NCI-H1930 (cell line): ENCODE measurements around the gene ACACA.
"Not testable (repeated sequence)": the region's sequence is repeated elsewhere in the genome, so short reads cannot be mapped to it uniquely, and the experiment has no call there.

Experiments used
- DNase-seq, 2 experiments: peaks; one replicate each; lab custom pipeline; 2025; lab: John Stamatoyannopoulos, UW

The ACACA gene

GRCh38 chr17:37406635-37407461 lies at the start of gene ACACA, which contains the start of gene TADA2A:
ACACA (minus strand) TSS chr17:37406836; CDS start chr17:37406299, 537 bp downstream.
TADA2A (plus strand) TSS chr17:37406886; CDS start chr17:37411366, 4,480 bp downstream.
- peak; percentile 66 to 79 for DNase-seq

- no peak for DNase-seq
These were observed 43.5 kb upstream of the ACACA start for GRCh38 chr17:37450112-37450511.

GRCh38 chr17:37447641-37448040 lies 41.0 kb upstream of the ACACA start:
- DNase-seq, result no peak

GRCh38 chr17:37446027-37446426 lies 39.4 kb upstream of the ACACA start:
- no peak for DNase-seq

GRCh38 chr17:37441369-37442014 lies 34.9 kb upstream of the ACACA start:
- not testable (repeated sequence) for DNase-seq

GRCh38 chr17:37440424-37440823 lies 33.8 kb upstream of the ACACA start:
- DNase-seq, result no peak

- no peak for DNase-seq
These were observed 31.5 kb upstream of the ACACA start for GRCh38 chr17:37438141-37438540.

- DNase-seq, result no peak
These were observed 26.0 kb upstream of the ACACA start for GRCh38 chr17:37432671-37433070.

GRCh38 chr17:37430051-37430627 lies 23.5 kb upstream of the ACACA start:
- DNase-seq, result no peak

GRCh38 chr17:37429453-37429852 lies 22.8 kb upstream of the ACACA start:
- DNase-seq, result no peak

- DNase-seq, result no peak
These were observed 22.4 kb upstream of the ACACA start for GRCh38 chr17:37429039-37429438.

GRCh38 chr17:37425268-37425667 lies 18.6 kb upstream of the ACACA start:
- DNase-seq, result no peak

- DNase-seq, result no peak
These were observed 16.5 kb upstream of the ACACA start for GRCh38 chr17:37422971-37423625.

GRCh38 chr17:37417852-37418251 lies 11.2 kb upstream of the ACACA start:
- DNase-seq, result no peak

- no peak for DNase-seq
These were observed 7.4 kb upstream of the ACACA start for GRCh38 chr17:37413875-37414519.

- DNase-seq, result no peak
These were observed 3.7 kb upstream of the ACACA start for GRCh38 chr17:37410357-37410756.

- not testable (repeated sequence) for DNase-seq
These were observed 1.5 kb upstream of the ACACA start for GRCh38 chr17:37408145-37408479.

- DNase-seq, result no peak
These were observed 541 bp downstream of the ACACA start for GRCh38 chr17:37405955-37406634.

GRCh38 chr17:37405522-37405921 lies 1.1 kb downstream of the ACACA start:
- not testable (repeated sequence) for DNase-seq

GRCh38 chr17:37400505-37400904 lies 6.1 kb downstream of the ACACA start:
- no peak for DNase-seq

- no peak for DNase-seq
These were observed 7.3 kb downstream of the ACACA start for GRCh38 chr17:37399265-37399803.
